GM21447 (cell line): ENCODE data around the gene DYNLT4.
"Not testable (repeated sequence)": the region's sequence is repeated elsewhere in the genome, so short reads cannot be mapped to it uniquely, and the experiment has no call there.

Experiments
- ATAC-seq: cut with Tn5 transposase; IDR thresholded peaks from one replicate; pipeline ENCODE4 v1.9.1; 2021; ENCODE audit not compliant: unreplicated experiment

Gene DYNLT4

DNA sequence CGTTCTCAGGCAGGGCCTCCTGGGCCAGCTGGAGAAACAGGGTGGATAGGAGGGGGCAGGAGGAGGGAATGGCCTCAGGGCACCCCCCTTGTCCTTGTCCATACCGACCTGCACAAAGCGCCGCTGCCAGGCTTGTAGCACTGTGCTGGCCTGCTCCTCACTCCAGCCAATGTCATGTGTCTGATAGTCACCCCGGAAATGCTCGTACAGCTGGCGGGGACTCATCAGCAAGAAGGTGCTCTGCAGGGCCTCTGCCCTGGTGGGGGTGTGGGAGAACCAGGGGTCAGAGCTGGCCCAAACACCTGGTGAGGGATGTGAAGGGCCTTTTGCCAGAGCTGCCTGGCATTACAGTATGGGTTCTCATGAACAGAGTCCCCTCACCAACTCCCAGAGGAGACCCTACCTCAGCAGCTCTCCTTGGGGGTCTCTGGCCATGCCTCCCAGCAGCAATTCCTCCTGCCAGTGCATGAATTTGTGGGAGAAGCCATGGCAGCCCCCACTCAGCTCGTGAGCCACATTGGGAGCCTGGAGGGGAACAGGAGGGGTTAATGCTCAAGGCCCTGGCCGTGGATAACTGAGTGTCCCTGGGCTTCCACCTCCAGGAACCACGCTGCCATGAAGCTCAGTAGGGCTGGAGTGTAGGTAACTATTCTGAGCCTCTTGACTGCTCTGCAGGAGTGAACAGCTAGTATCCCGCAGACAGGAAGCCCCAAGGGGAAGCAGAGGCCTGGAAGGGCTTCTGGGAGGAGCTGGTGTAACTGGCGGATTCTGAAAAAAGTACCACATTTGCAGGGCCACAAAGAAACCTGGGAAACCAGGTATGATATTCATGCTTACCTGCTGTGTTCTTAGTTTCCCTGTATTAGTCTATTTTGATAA is 22.6 kb upstream of the DYNLT4 start:
- no peak for ATAC-seq

GRCh38 chr1:44828841-44829440 is 21.8 kb upstream of the DYNLT4 start:
- ATAC-seq, result no peak

DNA sequence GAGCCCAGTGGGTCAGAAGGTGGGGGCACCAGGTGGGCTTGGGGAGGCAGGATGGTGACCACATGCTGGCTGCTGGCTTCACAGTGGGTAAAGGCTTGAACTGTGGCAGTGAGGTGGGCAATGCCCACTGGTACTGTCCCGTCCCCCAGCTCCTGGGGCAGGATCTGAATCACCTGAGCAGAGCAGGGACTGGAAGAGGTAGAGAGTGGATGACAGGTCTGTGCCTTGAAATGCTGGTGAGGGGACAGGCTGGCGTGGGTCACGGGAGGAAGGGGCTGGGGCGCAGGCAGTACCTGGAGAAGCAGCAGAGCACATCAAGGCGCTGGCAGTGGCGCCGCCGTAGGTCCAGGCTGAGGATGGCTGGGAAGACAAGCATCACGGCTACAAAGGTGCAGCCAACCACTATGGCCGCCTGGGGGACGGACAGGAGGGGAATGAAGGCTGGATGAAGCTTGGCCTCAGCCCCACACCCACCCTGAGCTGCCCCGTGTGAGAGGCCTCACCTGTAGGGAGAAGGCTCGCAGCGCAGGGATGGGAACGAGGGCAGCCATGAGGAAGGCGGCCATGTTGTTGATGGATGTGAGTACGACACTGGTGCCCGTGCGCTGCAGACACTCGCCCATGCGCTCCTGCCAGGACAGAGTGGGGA is 21.0 kb upstream of the DYNLT4 start:
- ATAC-seq, result no peak

- no peak for ATAC-seq
Observed at GRCh38 chr1:44827197-44828002, 20.2 kb upstream of the DYNLT4 start.

GRCh38 chr1:44826375-44827196 is 19.4 kb upstream of the DYNLT4 start:
- no peak for ATAC-seq

- ATAC-seq, result not testable (repeated sequence)
Observed at GRCh38 chr1:44824392-44824791, 17.2 kb upstream of the DYNLT4 start.

DNA sequence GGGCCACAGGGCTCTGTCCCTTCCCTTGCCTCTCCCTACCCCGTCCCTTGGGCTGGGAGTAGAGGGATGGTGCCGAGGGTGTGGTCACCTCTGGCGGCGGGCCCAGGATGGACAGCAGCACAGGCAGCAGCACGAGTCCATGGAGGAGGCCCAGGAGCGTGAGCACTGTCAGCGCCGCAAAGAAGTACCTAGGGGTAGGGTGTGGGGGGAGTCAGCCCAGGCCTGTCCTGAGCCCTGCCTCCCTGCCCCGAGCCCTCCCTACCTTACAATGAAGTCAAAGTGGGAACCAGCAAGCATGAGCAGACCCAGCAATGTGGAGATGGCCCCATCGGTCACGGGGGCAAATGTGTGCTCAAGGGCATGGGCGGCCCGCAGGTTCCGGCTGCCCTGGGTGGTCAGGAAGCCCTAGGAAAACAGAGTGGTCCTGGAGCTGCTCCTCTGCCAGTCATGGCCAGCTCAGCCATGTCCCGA is 15.9 kb upstream of the DYNLT4 start:
- no peak for ATAC-seq

DNA sequence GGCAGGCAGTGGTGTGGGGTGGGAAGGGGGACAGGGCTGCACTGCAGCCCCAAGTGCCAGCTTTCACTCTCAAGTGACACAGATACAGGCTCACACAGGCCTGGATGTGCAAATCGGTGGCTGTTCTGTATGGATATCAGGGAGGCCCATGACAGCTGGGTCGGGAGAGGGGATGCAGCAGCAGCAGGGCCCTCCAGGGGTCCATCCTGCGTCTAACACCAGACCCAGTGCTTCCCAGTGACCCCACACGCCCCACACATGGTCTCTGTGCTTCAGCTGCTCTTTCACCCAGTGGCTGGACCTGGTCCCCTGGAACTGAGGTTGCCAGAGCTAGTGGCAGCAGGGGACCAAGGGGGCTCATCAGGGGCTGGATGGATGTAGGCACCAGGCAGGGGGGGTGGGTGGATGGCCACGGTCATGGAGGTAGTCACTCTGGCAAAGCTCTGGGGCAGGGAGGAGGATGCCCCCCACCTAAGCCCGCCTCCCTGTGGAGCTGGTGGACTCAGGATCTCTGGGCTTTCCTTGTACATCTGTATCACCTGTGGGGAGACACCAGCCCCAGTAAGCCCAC is 15.1 kb upstream of the DYNLT4 start:
- no peak for ATAC-seq

DNA sequence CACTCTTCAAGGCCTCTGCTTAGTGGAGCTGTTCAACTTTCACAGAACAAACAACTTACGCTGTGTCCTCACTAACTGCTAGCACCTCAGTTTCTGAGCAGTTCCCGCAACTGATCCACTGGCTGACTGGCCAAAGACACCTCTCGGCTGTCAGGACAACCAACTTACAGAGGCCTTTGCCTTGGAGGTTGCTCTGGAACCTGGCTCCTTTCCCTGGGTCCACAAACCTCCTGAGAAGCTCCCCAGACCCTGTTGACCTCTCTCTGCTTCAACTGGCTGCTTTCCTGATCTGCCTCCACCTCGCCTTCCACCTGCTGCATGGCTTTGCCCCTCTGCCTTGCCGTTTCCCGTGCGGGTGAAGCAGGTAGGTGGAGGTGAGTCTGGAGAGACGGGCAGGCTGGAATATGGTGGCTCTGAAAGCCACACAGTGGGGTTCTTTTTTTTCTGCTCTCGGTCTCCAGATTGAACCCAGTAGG is 14.1 kb upstream of the DYNLT4 start:
- no peak for ATAC-seq

- ATAC-seq, result no peak
Observed at GRCh38 chr1:44820328-44821239, 13.4 kb upstream of the DYNLT4 start.

- ATAC-seq, result peak; percentile 81
Observed at GRCh38 chr1:44819608-44820327, 12.6 kb upstream of the DYNLT4 start.

DNA sequence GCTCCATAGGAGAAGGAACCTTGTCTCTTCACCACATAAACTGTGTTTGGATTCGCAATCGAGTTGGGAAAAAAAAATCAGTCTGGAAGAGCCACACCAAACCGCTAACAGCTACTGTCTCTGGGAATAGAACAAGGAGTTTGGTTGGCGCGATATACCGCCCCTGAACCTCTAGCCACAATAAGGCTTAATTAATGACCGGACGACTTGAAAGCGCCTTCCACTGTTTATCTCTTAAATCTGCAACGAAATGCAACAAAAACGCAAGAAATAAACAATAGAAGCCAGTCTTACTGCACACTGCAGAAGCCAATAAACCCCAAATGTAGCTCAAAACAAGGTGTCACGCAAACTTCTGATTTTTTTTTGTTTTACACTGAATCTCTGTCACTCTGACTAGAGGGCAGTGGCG is 12.1 kb upstream of the DYNLT4 start:
- ATAC-seq, result peak; percentile 1

DNA sequence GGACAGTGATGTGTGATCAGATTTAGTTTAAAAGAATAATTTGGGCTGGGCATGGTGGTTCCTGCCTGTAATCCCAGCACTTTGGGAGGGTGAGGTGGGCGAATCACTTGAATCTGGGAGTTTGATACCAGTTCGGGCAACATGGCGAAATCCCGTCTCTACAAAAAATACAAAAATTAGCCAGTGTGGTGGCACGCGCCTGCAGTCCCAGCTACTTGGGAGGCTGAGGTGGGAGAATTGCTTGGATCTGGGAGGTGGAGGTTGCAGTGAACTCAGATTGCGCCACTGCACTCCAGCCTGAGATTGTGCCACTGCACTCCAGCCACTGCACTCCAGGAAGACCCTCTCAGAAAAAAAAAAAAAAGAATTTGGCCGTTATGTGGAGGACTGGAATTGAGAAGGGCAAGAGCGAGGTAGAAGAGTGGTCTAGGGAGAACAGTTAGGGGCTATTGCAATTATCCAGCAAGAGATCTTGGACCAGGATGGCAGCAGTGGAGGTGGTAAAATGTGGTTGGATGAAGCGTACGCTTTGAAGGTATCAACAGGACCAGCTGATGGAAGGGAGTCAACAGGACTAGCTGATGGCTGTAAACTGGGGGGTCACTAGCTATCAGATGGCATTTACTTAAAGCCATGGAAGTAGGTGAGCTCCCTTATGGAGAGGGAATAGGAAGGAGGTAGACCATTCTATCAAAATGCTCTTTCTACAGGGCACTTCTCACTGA is 10.8 kb upstream of the DYNLT4 start:
- no peak for ATAC-seq

DNA sequence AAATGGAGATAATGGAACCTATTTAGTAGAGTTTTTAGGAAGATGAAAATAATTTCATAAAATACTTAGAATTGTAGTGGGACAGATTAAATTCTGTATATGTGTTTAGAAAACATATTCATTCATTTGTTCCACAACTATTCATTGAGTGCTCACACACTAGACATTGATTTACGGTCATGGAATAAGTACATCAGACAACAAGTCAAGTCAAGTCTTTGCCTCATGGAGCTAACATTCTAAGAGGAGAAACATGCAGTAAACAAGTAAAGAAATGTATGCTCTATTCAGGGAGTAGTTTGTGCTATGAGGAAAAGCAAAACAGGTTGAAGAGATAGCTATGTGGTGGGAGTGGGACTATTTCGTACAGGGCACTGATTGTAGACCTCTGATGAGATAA is 10.2 kb upstream of the DYNLT4 start:
- ATAC-seq, result no peak

- not testable (repeated sequence) for ATAC-seq
Observed at GRCh38 chr1:44815926-44816325, 8.8 kb upstream of the DYNLT4 start.

DNA sequence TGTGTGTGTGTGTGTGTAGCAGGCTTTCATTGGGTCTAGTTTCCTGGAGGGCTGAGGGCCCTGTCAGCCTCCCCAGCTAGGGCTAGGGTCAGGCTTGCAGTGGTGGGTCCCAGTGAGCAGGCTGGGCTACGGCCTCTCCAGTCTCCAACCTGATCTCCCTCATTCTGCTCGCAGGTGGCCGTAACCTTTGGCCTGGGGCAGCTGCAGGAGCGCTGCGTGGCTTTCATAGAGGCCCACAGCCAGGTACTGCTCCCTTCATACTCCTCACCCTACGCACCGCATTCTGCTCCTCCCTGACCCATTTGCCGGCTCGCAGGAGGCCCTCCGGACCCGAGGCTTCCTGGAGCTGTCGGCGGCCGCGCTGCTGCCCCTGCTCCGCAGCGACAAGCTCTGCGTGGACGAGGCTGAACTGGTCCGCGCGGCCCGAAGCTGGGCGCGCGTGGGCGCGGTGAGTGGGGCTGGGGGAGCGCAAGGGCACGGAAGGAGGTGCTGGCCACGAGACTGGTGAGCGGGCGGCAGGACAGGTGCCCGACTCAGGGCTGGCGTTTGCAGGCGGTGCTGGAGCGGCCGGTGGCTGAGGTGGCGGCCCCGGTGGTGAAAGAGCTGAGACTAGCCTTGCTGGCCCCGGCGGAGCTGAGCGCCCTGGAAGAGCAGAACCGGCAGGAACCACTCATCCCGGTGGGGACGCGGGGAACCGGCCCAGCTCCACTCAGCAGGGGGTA is 5.8 kb upstream of the DYNLT4 start:
- ATAC-seq, result no peak

DNA sequence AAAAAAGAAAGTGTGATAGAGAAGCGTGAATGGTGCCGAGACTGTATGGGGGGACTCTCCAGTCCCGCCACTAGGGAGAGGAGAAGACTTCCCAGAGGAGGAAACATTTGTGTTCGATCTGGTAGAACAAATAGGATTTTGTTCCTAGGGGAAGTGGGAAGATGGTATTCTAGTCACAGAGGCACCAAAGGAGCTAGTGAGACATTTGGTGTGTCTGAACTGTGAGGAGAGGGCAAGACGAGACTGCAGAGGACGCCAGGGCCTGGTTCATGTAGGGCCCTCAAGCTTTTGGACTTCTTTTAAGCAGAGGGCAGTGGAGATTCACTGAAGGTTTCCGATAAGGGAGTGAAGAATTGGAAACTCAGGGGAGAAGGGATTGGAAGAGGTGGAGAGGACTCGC is 4.1 kb upstream of the DYNLT4 start:
- ATAC-seq, result no peak
